ENCODE results near the gene SLC49A3.

Gene SLC49A3

GRCh38 chr4:684623-685327 lies 4.2 kb downstream of the SLC49A3 start:
- no peak overlapping the region for H3K4me3 ChIP-seq (ENCODE audit: low read depth, low read length)
- no peak for TF ChIP-seq CTCF (IDR thresholded peaks at IDR 0.05; ENCODE audit: low read depth, low read length)

GRCh38 chr4:683982-684622 lies 4.8 kb downstream of the SLC49A3 start:
- TF ChIP-seq CTCF (IDR thresholded peaks at IDR 0.05; ENCODE audit: low read depth, low read length): peak; percentile 68
- H3K4me3 ChIP-seq (ENCODE audit: low read depth, low read length): no peak overlapping the region

GRCh38 chr4:683247-683897 lies 5.6 kb downstream of the SLC49A3 start:
- no peak overlapping the region for H3K4me3 ChIP-seq (ENCODE audit: low read depth, low read length)
- TF ChIP-seq CTCF (IDR thresholded peaks at IDR 0.05; ENCODE audit: low read depth, low read length): no peak

GRCh38 chr4:682490-683172 lies 6.3 kb downstream of the SLC49A3 start:
- TF ChIP-seq CTCF (IDR thresholded peaks at IDR 0.05; ENCODE audit: low read depth, low read length): no peak
- no peak overlapping the region for H3K4me3 ChIP-seq (ENCODE audit: low read depth, low read length)

GRCh38 chr4:681736-682451 lies 7.1 kb downstream of the SLC49A3 start:
- no peak overlapping the region for H3K4me3 ChIP-seq (ENCODE audit: low read depth, low read length)
- TF ChIP-seq CTCF (IDR thresholded peaks at IDR 0.05; ENCODE audit: low read depth, low read length): no peak

GRCh38 chr4:680928-681645 lies 7.9 kb downstream of the SLC49A3 start:
- peak overlapping the region; percentile 46 for H3K4me3 ChIP-seq (ENCODE audit: low read depth, low read length)

More at GRCh38 chr4:680928-681645, 7.9 kb downstream of the SLC49A3 start:
- TF ChIP-seq CTCF (IDR thresholded peaks at IDR 0.05; ENCODE audit: low read depth, low read length): no peak

All from WI38 (cell line).